Activated CD4-positive, alpha-beta T cell treated with anti-CD3 and anti-CD28 coated beads, Interleukin-2, amount 50 U/mL, for 24 hours (primary cell): ENCODE data around the gene ABCG1.

ENCODE experiments used
- DNase-seq, 2 donors: peaks; one replicate each; pipeline ENCODE4 v3.0.0-alpha.2; 2020; ENCODE audit warnings: low read depth in 1 of 2, low spot score in 1 of 2

The ABCG1 gene

DNA sequence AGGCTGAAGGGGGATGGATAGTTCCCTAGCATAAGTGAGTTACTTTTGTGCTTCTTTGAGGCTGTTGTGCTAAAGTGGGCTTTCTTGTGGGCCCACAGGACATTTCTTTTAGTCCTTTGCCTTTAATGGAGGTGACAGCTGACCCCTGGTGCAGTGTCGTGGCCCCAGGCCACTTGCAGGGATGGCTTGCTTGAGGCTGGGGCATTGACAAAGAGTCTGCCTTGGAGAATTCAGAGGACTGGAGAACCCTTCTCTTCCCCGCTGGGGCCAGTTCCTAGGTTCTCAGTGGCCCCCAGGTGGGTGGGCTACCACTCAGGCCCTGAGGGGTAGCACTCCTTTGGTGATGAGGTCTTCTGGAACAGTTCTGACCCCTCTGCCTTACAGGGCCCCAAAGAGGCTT, 12.8 kb downstream of the ABCG1 start:
- no peak for DNase-seq

DNA sequence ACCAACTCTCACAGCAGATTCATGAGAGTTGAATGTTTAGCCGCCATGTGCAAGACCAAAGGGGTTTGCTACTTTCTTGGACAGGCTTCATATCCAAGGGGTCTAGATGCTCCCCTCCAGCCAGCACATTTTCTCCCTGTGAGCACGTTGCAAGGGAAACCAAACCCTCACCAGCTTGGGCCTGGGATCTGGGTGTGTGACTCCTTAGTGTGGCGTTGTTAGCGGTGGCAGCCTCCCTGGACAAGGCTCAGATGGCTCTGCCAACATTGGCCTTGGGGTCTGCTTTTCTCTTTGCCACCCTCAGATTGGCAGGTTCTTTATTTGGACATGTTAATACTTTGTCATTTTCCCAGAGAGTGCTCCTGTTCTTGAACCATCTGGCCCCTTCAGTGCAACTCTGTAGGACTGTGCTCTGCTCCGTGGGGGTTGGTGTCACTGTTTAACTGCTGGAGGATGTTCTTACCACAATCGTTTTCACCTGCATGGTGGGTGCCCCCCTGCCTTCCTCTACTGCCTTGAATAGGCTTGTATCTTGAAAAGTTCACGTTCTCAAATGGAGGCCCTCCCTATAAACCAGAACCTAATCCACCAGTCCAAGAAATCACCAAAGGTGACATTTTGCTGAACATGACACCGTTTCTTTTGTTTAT, 13.4 kb downstream of the ABCG1 start:
- DNase-seq, result no peak

DNA sequence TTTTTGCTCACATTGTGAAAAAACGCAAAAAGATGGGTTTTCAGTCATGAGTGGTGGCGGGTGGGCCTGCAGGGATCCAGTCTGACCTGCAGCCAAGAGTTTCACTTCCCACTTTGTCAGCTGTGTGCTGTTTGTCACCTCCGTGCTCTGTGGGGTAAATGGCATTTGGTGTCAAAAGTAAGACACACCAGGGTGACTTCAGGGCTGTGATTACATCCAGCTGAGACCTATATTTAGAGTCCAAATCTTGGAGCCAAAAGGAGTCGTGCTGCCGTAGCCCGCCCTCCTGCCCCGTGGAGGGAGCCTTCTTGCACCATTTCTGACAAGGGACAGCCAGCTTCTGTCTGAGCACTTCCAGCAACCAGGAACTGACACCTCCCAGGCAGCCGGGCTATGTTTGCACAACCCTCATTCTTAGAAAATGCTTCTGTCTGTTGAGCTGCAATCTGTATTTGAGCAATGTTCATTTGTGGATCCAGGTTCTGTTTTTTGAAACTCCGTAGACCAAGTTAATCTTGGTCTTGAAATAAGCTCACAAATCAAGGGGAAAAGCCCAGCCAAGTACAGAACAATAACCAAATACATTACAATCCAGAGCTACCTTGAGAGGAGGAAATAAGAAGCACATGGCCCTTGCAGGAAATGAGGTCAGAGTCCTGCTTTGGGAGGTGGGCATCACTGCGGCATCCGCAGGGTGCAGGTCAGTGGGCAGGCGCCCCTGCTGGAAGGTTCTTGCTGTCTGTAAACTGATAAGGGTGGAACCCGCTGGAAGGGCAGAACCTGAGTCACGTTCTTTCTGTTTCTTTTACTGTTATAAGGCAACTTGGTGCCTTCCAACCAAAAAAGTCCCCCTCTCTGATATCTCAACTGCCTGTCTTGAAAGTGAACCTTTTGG, 14.4 kb downstream of the ABCG1 start:
- peak; percentile 44 to 68 for DNase-seq

DNA sequence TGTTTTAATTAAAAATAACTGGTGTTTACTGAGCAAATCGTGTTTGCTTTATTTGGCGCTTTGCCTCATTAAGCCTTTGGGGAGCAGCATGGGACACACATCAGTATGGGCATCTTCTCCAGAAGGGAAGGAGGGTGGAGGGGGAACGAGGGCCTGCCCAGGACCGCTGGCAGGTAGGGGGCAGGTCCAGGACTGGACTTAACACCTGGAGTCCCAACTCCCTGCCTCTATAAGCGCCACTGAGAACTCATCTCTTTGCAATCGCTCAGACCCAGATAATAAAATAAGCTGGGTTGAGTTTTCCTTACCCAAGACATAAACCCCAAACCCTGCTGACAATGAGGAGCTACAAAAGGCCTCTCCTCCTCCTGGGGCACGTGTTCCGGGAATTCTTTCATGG, 15.1 kb downstream of the ABCG1 start:
- DNase-seq, result no peak

DNA sequence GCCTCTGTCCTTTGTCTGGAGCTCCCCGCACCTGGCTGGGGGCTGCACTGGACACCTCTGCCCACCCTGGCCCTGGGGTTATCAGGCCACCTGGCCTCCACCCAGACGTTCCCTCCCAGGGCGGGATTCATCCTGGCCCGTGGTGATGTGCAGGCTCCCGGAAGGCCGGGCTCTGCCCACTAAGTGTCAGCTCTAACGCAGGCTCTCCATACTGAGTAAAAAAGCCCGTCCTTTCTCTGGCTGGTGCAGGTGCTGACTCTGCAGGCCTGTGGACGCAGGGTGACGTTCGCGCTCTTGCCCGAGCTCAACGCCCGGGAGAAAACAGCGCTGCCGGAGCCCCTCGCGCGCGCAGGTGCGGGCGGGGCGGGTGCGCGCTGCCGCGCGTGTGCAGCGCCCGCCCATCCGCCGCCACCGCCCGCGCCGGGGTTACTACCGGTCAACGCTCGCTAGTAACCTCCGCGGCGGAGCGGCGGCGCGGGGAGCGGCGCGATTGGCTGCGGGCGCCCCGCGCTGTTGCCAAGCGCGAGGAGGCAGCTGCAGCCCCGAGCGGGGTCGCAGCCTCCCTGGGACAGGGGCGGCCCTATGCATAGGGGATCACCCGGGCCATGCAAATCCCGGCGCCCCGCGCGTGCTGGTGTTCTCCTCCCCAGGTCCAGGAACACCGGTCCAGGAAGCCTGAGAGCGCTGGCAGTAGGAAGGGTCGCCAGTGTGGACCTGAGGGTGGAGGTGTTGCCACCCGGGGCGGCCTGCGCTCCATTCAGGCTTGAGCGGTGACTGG, 15.7 kb downstream of the ABCG1 start:
- DNase-seq, result peak; percentile 35 to 57

DNA sequence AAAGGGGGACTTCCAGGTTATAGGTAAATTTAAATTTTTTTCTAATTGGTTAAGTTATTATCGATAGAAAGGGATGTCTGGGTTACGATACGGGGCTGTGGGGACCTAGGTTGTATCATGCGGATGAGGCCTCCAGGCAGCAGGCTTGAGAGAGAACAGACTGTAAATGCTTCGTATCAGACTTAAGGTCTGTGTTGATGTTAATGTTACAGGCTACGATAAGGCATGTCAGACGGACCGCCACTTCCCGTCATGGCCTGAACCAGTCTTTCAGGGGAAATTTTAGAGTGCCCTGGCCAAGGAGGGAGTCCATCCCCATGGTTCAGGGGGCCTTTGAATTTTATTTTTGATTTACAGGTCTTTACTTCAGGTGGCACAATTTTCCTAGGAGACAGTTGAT, 16.7 kb downstream of the ABCG1 start:
- no peak for DNase-seq

DNA sequence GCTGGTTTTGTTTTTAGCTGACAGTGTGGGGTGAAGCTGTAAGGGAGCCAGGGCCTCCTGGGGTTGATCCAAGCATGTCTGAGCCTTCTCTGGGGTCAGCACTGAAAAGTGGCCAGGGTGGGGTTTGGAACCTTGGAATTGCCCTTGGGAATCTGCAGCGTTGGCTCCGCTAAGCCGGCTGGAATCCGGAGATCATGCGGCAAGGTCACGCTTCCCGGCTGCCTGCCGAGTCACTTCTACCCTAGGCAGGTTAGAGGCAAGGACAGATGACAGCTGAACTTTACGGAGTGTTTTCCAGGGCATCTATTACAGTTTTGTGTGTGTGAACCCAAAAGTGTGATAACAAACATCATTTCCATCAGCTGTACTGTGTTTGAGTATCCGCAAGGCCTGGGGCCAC, 17.1 kb downstream of the ABCG1 start:
- DNase-seq, result no peak

DNA sequence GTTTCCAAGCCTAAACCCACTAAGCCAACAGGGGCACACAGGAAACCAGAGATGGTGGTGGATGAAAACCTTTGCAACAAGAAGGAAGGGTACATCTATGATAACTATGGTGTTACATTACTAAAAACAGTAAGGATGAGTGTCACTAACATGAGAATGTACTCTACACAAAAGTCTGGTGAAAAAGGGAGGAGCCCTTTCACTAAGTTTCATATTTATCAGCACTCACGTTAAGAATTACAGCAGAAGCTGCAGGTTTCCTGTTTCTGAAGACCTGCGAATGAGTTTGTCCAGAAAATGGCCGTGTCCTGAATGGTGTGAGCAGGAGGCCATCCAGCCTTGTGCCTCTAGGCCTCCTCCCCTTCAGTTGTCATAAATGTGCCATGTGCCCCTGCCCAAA, 17.8 kb downstream of the ABCG1 start:
- no peak for DNase-seq

DNA sequence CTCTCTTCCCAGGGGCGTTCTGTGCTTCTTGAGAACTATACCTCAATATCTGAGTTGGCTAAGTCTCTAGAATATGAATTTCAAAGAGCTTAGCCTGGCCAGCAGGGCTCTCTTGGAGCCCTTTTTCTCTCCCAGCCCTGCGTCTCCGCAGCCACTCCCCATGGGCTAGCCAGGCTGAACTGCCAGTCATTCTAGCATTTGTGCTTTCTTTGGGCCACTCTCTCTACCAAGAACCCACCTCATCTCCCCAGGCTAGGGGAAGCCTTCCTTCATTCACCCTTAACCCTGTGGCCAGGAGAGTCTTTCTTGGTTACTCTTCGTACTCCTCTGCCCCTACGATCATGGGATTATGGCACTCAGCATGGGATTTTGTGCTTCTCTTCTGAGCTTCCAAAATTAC, 18.2 kb downstream of the ABCG1 start:
- DNase-seq, result no peak

DNA sequence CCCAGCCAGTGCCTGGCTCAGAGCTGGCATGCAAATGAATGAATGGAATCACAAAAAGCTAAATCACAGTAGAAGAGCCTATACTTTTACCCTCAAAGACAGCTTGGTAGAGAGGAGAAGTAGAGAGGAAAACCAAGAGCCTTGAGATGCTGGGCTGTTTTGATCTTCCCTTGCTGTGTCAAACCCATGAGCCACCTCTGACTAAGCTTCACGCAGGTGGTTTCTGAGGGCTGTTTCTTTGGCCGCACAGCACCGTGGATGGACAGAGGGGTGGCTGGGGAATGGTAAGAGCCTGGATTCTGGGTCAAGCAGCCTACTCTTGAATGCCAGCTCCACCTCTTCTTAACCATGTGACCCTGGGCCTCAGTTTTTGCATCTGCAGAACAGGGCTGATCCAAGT, 18.6 kb downstream of the ABCG1 start:
- DNase-seq, result no peak

DNA sequence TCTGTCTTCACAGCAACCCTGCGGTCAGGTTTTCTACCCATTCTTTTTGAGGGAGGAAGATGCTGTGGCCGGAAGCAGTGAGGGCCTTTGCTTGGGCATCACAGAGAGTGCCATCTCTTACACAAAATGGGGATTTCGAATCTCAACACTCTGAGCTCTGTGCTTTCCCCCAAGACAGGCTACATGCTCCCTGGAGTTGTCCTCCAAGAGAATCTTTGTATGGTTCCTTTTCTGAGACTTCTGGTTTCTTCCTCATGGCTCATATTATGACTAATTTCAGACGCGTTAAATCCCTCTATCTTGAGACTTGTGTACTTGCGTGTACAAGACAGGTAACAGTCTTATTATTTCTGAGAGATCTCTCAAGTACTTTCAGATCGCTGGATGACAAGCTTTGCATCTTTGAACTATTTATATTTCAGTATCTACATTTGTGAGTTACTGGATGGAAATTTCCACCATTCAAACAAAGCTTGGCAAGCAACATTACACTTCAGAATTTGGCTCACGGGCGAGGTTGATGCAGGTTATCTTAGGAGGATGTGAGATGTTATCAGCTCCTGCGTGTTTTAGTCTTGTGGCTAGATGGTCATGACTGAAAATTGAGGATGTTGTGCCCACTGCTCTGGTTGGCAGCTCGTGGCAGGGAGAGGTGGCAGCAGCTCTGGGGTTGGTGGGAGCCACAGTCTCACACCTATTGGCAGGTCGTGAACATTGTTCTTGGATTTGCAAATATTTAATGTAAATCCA, 19.4 kb downstream of the ABCG1 start:
- DNase-seq, result peak in 1 of 2 donors; percentile 40

DNA sequence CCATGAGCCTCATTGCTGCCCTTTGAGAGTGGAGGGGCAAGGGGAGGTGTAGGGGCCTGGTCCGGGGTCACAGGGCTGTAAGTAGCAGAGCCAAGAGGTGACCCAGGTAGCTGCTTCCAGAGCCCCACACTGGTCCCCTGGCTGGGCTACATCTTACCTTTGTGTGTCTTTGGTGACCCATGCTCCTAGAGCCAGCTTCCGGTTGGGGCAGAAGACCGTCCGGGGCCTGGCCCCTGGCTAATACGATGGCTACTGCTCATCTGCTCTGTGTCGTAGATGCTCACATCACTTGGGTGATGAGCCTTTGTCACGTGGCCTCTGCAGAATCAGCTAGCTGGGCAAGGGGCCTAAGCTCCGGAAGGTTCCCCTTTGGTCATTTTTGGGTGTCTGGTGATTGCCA, 20.6 kb downstream of the ABCG1 start:
- no peak for DNase-seq

DNA sequence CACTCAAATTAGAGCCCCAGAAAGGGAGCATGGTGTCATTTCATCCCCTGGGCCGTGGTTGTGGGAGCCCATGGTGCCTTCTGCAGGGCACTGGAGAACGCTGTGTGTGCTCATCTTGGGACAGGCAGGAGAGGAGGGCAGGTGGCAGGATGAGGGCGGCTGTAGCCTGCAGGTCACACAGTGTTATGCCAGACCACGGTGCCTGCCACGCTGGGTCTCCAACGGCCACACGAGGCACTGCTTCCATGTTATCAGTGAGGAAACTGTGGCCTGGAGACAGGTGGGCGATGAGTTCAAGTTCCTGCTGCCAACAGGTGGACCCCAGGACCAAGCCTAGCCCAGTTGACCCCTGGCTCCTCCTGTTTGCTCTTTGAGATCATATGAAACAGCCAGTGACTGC, 21.0 kb downstream of the ABCG1 start:
- DNase-seq, result no peak

DNA sequence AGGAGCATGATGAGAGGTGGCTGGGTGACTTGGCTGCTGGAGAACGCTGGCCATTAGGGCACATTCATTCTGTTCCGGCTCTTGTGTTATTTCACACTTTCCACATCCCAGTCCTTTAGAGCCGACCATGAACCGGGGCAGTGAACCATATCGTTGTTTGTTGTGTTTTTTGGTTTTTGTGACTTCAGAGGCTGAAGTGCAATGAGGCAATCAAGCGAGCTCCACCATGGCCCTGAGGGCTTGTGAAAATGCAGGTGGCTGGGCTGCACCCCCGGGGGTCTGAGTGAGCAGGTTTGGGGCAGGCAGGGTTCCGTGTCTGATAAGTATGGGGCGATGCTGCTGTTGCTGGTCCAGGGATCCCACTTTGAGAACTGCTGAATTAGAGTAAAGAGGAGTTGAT, 23.7 kb downstream of the ABCG1 start:
- DNase-seq, result no peak

DNA sequence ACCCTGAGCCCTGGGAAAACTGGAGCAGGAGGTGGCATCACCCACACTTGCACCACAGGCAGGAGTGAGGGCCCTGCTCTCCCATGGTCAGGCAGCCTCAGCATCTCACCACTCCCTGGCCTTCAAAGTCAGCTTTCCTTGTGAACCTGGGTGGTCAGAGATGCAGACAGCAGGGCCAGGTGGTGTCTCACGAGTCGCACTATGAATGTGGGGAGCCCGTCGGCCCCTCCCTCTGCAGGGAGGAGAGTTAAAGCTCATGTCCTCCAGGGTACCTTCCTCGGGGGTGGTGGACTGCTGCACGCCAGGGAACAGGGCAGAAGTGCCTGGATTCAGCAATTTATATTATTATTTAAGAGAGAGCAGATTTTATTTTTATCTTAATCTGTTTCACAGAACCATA, 24.1 kb downstream of the ABCG1 start:
- no peak for DNase-seq

DNA sequence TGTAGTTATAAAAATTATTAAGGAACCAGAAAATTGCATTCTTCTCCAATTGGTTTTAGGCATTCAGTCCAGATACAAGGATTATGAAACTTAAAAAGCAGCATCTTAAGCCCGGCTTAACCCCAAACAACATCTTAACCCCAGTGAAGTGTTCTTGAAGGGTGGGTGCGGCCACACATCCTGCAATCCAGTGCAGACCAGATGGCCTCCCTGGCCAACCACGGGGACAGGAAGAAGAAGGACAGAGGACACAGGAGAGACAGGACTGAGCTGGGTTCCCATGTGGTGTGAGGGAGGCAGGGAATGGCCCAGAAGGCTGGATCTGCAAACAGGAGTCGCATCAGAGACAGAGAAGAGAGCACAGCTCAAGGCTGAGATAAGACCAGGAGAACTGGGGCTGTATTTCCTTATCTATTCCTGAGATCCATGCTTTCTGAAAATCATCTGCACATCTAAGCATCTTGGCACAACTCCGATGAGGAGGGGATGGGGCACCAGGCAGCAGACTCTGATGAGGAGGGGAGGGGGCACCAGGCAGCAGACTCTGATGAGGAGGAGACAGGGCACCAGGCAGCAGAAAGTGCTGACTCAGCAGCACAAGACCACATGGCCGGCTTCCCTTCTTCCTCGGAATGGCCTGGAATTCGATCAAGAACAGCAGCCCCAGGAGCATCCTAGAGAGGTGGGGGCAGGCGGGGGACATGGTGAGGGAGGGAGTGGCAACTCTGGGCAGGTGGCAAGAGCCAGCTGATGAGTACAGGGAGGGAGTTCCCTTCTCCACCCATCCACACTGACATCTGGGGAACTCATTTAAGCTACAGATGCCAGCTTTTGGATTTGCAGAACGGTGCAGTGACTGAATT, 26.6 kb downstream of the ABCG1 start:
- DNase-seq, result no peak

DNA sequence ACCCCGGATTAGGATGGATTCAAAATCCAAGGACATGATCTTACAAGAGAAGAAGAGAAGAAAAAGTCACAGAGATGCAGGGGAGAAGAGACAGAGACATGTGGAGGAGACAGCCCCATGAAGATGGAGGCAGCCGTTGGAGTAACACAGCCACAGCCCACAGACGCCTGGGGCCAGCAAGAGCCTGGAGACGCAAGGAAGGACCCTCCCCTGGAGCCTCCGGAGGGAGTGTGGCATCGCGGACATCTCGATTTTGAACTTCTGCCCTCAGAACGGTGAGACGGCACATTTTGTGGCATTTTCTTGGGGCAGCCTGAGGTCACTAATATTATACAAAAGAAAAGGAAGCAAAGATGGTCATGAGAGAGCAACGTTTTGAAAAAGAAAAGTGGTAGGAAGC, 28.8 kb downstream of the ABCG1 start:
- DNase-seq, result no peak

DNA sequence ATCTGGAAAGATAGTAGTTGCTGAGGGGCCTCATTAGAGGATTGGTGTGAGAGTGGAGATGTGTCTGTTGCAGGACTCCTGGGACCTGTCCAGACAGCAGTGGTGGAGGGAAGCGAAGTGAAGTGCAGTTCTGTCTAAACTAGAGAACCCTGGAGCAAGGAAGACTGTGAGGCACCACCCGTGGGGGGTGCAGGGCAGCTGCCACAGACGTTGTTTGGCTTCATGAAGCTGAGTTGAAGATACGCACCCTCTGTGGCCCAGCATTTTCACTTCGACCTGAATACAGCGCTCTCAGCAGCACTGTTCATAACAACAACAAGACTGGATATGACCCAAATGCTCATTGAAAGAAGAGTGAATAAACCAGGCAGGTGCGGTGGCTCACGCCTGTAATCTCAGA, 29.3 kb downstream of the ABCG1 start:
- no peak for DNase-seq

DNA sequence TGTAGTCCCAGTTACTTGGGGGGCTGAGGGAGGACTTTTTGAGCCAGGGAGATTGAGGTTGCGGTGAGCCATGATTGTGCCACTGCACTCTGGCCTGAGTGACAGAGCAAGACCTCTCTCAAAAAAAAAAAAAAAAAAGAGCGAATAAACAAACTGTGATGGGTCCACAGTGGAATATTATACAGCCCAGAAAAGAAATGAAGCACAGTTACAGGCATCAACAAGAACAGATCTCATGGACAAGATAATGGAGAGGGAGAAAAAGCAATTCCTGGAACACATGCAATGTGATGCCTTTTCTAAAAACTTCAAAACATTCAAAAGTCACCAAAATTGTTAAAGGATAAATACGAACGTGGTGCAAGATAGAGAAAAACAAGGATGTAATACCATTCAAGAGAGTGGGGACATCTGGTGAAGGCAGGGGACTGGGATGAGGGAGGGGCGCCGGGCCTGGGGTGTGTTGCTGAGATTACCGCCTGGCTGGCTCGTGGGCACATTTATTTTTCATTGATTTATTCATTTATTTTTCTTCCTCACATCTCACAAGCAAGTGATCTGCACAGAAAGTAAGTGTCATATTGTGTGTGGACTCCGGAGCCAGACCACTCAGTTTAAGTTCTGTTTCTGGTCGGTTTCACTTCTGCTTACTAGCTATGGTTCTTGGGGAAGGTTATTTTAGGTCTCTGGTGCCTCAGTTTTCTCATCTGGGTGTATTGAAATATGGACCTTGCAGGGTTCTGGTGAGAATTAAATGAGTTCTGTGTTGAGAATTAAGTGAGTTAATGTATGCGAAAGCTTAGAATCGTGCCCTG, 30.1 kb downstream of the ABCG1 start:
- no peak for DNase-seq
